HL-60/S4 treated with phorbol 12-myristate 13-acetate at 8.2 ng/mL for 4 days and 3 days (cell line): ENCODE measurements around the gene KCNQ1.

ENCODE experiments used
- in situ Hi-C: fragments of 300-500 bp; cut with MboI; formaldehyde crosslinking; loops from 2 replicates; pipeline ENCODE4 v1.15.0; 2022; ENCODE audit warnings: low sequenced_read_pairs

Gene KCNQ1

DNA sequence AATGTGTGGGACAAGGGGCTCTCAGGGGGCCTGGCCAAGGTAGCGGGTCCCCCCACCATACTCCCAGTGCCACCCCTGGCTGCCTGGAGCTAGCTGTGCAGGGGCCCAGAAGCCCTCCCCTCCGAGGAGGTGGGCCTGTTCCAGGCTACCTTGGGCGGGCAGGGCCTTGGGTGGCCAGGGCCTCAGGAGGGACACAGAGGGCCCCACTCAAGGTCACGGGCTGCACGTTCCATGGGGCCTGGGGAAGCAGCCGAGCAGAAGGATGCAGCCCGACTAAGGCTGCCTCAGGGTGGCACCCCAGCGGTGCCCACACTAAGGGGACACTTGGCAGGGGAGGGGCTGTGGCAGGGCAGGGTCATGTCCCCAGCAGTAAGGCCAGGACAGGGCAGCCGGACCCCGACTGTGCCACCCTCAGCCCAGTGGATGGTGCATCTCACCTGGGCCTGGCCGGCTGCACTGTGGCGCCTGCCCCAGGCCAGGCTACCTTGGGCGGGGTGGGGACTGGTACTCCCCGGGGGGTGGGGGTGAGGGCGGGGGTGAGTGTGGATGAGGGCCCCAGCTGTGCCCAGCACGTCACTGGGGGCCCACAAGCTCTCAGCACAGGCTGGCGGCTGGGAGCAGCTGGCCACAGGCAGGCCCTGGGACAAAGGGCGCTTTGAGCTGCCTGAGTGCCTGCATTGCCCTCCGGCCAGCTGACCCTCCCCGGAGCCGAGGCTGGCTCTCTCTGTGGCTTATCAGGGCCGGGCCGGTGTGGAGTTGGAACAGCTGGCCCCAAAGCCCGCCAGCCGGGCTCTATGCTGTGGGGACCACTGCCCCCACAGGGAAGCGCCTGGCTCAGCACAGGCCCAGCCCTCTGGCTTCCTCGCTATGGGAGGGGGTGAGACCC is 117.1 kb downstream of the KCNQ1 start:
- in situ Hi-C loops, result no loop called here

DNA sequence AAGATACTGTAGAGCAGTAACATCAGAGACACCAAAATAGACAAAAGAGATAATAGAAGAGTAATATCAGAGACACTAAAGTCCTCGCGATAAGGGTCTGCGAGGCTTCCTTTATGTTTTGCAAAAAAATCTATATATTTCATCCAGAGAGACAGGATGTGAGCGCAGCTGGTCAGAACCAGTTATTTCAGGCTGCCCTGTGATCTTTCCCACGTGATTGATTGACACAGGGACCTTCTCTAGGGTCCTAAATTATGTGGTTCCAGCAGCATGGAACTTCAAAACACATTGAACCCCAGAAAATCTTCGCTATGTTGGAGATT is 118.0 kb downstream of the KCNQ1 start:
- in situ Hi-C loops, result no loop called here

DNA sequence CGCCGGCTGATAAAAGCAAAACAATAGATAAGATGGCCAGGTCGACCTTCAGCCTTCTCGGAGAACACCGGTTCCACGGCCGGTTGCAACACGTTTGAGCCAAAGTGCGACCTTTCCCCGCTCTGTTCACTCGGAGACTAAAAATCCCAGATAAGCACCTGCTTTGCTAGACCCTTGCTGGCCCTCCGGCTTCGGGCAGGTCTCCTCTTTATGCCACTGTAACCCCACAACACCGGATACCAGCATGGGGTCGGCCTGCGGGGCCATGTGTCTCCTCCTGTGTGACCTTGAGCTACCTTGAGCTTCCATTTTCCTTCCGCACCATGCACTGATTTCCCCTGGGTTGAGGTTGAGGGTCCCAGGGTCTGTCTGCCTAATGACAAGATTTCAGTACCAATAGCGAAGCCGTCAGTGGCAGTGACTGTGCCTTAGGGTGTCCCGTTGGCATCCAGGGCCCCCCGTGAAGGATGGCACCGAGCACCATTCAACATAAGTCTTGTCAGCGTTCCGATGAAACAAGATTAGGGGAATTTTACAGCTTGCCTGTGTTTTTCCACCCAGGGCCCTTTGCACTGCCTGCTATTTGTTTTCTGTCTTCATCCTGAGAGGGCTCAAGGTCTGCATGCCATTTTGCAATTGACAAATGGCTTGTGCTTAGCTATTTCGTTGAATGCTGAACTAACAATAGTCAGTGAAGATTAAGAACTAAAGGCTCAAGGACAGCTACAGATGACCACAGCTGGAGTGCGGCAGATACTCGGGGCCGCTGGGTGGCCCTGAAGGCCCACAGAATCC is 118.6 kb downstream of the KCNQ1 start:
- in situ Hi-C loops, result no loop called here

DNA sequence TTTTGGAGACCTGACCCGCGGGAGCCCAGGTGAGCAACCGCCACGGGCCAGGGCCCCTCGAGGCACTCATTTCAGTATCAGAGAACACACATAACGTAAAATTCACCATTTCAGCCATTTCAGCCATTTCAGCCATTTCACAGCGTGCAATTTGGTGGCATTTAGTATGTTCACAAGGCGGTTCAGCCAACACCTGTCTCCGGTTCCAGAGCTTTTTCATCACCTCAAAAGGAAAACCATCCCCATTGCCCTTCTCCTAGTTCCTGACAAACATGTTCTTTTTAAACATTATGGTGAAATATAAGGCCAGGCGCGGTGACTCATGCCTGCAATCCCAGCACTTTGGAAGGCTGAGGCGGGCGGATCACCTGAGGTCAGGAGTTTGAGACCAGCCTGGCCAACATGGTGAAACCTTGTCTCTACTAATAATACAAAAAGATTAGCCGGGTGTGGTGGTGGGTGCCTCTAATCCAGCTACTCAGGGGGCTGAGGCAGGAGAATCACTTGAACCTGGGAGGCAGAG is 119.3 kb downstream of the KCNQ1 start:
- in situ Hi-C loops, result no loop called here

DNA sequence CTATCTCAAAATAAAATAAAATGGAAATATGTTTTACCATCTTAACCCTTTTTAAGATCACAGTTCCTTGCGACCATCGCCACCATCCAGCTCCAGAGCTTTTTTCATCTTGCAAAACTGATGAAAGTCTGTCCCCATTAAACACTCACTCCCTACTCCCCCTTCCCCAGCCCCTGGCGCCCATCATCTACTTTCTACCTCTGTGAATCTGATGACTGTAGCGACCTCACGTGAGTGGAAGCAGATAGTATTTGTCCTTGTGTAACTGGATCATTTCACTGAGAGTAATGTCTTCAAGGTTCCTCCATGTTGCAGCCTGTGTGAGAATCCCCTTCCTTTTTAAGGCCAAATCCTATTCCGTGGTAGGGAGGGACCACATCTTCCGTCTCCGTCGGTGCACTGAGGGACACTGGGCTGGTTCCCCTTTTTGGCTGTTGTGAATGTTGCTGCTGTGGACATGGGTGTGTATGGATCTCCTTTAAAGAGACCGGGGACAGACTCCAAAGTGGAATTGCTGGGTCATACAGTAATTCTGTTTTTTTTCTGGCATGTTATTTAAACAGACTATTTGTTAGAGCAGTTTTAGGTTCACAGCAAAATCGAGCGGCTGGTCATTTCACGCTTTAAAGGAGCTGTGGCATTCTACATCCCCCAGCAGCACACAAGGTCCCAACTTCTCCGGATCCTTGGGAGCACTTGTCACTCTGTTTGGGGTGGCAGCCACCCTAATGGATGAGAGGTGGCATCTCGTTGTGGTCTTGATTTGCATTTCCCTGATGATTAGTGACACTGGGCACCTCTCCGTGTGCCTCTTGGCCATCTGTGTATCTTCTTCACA is 120.0 kb downstream of the KCNQ1 start:
- in situ Hi-C loops, result no loop called here

DNA sequence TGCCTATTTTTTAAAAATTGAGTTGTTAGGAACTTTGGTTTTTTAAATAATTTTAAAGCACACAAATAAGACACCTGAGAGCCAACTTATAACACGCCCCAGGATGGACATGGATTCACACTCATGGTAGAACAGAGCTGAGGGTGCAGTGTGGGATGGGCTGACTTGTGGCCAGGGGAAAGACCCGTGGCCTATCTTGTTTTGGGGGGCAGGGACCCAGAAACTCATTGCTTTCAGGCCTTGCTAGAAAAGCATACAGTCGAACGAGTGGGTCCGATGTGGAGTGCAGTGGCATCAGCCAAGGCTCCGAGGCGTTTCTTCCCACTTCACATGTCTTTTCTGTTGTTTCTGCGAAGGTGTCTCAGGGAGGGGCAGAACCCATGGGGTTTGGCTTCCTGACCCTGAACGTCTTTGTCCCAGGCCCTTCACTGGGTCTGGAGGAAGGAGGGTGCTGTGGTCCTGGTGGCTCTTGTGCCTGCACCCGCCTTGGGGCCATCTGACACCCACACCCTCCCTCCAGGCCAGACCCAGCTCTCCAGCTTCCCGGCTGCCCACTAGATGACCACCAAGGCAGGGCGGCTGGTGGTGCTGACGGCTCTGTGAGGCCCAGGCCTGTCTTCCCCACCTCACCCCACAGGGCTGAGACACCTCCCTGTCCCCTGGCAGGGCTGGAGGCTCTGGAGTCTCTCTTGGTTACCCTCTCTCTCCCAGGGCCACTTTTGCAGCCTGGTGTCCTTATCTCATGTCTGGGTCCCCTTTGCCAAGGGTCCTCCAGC is 120.8 kb downstream of the KCNQ1 start:
- in situ Hi-C loops, result no loop called here

DNA sequence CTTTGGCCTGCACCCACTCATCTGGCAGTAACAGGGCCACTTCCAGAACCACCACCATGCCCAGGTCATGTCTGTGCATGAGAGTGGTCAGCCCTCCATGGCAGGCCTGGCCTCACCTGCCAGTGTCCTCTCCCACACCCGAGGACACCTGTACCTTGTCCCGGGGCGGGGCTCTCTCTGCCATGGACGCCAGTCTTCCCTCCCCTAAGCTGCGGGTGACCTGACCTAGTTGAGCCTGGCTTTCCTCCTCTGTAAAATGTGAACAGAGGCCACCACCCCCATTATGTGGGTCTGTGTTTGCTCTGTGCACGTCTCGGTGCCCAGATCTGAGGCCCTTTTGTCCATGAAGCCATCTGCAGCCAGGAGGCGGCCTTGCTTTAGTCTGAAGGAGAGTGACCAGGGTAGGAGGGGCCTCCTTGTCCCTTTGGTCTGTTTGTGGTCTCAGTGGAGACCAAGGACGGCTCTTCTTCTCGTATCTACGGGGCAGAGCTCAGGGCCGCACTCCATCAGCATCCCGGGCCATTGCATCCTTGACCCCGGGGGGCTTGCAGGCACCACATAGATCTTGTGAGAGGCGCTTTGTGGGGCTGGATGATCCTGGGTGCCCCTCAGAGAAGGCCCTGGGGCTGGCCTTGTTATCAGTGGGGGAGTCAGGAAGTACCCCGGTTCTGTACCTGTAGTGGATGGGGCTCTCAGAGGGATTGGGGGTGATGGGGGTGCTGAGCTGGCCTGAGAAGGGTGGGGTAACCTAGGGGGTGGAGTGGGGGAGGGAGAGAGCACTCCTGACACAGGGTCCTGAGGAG is 121.6 kb downstream of the KCNQ1 start:
- in situ Hi-C loops, result no loop called here

DNA sequence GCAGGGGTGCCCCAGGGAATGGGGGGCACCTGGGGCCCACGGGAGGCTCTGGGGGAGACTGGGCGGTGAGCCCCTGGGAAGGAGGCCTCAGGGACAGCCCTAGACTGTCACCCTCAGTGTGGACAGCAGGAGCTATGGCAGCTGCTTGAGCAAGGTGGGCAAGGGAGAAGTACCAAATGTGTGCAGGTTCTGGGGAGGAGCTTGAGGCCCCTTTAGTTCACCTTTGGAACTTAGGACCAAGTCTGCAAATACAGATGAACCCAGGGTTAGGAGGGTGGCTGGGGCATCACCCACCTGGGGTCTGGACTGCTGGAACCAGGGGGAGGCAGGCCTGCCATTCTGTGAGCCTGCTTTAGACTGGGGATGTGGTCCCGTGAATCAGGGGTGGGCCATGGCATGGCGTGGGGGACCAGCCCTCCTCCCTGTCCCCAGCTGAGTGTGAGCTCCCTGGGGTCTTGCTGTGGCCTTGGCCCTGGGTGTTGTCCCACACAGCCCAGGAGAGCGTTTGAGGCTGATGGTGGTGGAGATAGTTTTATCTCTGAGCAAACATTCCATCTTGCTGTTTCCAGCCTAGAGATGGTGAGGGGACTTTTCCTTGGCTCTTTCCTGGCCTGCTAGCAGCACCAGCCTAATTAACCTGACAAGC is 122.3 kb downstream of the KCNQ1 start:
- in situ Hi-C loops, result no loop called here

DNA sequence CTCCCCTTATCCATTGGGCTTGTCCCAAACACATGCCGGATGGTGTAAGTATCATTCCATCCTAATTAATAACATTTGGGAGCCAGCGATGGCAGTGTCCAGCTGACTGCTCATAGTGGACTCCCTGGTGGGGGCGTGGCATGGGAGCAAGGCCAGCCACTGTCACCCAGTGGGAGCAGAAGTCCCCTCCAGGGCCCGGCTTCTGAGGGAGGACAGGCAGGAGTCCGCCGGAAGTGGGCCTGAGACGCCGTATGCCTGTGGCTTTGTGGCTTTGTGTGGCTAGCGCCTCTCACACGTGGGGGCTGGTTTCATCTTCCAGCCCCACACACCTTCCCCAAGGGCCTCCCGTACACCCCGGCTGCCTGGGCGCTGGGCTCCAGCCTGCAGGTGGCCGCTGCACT is 124.5 kb downstream of the KCNQ1 start:
- in situ Hi-C loops, result no loop called here

DNA sequence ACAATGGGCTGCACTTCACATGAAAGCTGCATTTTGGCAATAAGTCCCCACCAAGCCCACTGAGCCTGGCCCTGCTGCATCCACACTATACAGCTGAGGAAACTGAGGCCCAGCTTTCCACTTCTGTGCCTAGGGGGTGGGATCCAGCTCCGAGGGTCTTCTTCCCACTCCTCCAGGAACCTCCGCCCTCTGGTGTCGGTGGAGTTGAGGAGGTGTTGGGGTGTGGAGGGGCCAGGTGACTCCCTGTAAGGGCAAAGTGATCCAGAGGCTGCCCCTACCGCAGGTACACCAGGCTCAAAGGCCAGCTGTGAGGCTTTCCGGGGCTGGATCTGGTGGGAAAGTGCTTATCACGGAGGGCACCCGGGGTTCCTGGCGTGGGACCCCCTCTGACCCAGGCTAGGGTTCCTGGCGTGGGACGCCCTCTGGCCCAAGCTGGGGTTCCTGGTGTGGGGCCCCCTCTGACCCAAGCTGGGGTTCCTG is 125.0 kb downstream of the KCNQ1 start:
- in situ Hi-C loops, result no loop called here

DNA sequence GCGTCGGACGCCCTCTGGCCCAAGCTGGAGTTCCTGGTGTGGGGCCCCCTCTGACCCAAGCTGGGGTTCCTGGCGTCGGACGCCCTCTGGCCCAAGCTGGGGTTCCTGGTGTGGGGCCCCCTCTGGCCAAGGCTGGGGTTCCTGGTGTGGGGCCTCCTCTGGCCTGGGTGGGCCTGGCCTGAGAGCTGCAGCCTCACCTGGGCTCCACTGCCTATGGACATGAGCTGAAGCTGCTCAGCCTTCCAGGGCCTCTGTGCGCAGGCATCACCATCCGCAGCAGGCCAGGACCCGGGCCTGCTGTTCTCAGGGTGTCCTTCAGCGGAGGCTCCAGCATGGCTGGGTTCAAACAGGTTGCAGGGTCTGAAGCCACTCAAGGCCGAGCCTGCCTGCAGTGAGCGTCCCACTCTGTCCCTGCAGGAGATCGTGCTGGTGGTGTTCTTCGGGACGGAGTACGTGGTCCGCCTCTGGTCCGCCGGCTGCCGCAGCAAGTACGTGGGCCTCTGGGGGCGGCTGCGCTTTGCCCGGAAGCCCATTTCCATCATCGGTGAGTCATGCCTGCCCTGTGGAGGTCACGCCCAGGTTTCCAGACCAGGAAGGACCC is 125.5 kb downstream of the KCNQ1 start:
- in situ Hi-C loops, result no loop called here

DNA sequence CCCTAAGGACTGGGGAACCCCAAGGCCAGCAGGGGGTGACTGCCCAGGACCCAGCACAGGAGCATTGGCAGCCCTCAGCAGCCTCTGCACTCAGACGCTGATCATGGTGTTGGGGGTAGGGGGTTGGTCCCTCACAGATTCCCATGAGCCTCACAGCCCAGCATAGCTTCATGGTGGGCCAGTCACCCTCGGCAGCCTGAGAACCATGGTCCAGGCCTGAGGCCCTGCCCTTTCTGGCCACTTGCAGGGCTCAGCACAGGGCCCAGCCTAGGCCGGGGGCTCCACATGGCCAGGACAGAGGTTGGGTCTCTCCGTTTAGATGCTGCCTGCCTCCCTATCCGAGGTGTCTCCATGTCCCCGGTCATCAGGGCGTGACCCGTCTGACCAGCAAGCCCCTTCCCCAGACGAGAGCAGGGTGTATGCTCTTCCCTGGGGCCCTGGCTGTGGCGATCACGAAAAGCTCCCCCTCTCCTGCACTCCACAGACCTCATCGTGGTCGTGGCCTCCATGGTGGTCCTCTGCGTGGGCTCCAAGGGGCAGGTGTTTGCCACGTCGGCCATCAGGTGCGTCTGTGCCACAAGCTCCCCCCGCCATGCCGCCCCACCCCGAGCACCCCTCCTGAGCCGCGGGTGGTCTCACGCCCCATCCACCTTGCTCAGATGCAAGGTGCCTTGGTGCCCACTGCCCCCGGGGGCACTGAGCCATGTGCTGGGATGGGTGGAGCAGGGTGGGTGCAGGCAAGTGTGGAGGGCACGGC is 126.2 kb downstream of the KCNQ1 start:
- in situ Hi-C loops, result no loop called here

DNA sequence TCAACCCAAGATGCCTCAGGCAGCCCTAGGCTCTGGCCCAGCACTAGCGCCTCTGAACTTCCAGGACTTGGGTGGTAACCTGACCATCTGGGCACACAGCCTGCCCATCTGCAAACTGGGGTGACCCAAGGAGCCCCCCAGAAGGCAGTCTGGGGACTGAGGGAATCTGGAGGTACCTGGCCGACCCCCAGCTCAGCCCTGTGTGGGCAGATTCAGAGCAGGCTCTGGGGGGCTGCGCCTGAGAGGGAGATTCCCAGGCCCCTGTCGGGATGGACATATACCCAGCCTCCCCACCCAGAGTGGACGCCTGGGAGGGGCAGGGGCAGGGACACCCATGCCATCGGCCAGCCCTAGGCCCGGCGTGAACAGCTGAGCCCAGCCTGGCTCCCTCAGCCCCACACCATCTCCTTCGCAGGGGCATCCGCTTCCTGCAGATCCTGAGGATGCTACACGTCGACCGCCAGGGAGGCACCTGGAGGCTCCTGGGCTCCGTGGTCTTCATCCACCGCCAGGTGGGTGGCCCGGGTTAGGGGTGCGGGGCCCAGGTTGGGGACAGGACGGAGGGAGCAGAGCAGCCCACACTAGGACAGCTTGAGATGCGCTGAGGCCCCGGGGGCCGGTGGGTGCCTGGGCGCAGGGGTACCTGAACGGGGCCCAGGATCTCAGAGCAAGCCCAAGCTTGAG is 126.9 kb downstream of the KCNQ1 start:
- in situ Hi-C loops, result no loop called here

DNA sequence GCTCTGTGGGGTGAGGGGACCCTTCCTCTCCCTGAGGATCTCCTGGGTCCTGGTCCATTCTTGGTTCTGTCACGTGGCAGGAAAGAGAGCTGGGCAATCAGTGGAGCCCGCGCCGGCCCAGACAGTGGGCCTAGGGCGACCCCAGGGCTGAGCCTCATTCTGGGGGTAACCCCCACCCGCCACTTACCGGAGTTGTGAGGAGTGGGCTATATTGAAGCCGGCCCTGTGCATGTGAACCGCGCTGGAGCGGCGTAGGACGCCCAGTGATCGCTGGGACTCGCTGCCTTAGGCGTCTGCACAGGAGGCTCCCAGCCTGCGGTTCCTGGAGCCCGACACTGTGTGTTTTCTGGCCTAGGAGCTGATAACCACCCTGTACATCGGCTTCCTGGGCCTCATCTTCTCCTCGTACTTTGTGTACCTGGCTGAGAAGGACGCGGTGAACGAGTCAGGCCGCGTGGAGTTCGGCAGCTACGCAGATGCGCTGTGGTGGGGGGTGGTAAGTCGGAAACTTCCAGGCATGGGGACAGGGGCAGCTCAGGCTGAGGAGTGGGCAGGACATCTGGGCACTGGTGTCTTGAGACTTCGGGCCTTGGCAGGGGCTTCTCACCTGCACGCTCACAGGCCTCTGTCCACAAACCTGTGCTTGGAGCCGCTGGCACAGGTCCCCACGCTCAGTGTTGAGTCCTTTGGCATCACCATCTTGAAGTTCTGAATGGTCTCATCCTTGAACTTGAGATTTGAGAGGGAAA is 127.9 kb downstream of the KCNQ1 start:
- in situ Hi-C loops, result no loop called here

DNA sequence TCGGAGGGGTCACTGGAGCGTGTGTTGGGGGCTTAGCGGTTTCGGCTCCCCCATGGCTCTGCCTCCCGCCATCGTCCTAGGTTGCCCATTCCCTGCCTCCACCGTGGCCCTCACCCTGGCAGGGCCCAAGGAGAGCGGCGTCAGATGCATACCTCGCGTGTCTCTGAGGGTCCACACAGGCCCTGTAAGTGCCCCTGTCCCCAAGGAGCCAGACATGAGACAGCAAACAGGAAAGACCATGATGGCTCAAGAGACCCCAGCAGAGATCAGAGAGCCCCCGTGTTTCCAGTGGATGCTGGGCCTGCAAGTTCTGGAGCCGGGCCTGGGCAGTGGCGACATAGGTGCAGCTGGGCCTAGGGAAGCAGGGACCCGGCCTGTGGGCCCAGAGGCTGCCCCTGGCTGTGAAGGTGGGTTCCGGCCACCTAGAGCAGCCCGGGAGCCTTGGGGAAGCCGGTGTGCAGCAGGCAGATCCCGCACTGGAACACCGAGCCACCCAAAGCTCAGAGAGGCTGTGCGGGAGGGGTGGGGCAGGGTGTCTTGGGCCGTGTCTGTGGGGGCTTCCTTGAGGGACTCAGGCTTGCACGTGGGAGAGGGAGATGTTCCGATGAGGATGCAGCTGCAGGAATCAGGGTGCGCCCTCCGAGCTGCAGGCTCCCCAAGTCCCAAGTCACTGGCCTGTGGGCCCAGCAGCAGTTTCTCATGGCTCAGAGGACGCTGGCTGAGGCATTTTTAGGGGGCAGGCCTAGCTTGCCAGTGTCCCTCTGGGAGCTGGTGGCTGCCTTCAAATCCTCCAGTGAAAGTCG is 128.6 kb downstream of the KCNQ1 start:
- in situ Hi-C loops, result no loop called here

DNA sequence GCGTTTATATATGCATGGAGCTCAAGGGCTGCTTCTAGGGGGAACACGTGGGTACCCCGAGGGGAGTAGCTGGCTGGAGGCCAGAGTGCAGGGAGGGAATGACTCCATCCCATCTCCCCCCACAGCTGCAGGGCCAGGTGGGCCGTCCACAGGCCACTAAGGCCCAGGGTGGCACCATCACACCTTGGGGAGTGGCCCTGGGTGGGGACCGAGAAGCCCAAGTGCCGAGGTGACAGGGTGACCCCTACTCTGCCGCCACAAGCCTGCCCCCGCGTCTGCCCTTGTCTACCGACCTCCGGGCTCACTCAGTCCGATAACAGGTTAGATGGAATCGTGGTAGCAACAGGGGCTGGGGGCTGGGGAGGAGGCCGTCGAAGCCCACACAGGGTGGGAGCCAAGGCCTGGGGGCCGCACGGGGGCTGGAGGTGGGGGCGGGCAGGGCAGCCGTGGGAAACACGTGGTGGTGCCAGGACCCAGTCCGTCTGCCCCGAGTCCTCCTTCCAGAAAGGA is 129.3 kb downstream of the KCNQ1 start:
- in situ Hi-C loops, result no loop called here
